GM12801 (cell line): Measurements from ENCODE around the gene CPA1.

Experiments
- CTCF ChIP-seq: IDR thresholded peaks from one replicate; pipeline ENCODE4 v1.5.1; 2011; ENCODE audit warnings: control low read depth; ENCODE audit not compliant: insufficient read length; ENCODE audit errors: extremely low read depth

Gene CPA1

GRCh38 chr7:130435311-130435854 lies 55.1 kb downstream of the CPA1 start:
- TF ChIP-seq CTCF, result no peak

GRCh38 chr7:130436253-130436652 lies 56.0 kb downstream of the CPA1 start:
- TF ChIP-seq CTCF, result no peak
